Loucy (cell line): ENCODE results near the gene MAST4.

ENCODE experiments used
- H2AFZ ChIP-seq: fragments of 200-600 bp; sonication (generic); 2 replicates; pipeline ENCODE4 v1.6.0; 2016; ENCODE audit warnings: antibody characterized with exemption, mild to moderate bottlenecking, low read length, moderate library complexity
- H3F3A ChIP-seq: fragments of 200-600 bp; 2 replicates; pipeline ENCODE4 v1.6.0; 2016; ENCODE audit warnings: antibody characterized with exemption, low read depth, mild to moderate bottlenecking
- H3K27me3 ChIP-seq: fragments of 200-600 bp; sonication (generic); 2 replicates; pipeline ENCODE4 v1.6.1; 2014; ENCODE audit warnings: low read length, mild to moderate bottlenecking; ENCODE audit not compliant: insufficient read depth, poor library complexity, severe bottlenecking
- H3K36me3 ChIP-seq: fragments of 200-600 bp; sonication (generic); 2 replicates; pipeline ENCODE4 v1.6.1; 2016; ENCODE audit warnings: low read length; ENCODE audit not compliant: insufficient read depth
- H3K4me1 ChIP-seq: fragments of 200-600 bp; sonication (generic); 2 replicates; pipeline ENCODE4 v1.5.1; 2014; ENCODE audit warnings: low read length, mild to moderate bottlenecking; ENCODE audit not compliant: insufficient read depth, poor library complexity, severe bottlenecking
- H3K4me2 ChIP-seq: fragments of 200-600 bp; sonication (generic); 2 replicates; pipeline ENCODE4 v1.6.0; 2014; ENCODE audit warnings: antibody characterized with exemption, low read length, low read depth, mild to moderate bottlenecking; ENCODE audit not compliant: poor library complexity, severe bottlenecking
- H3K4me3 ChIP-seq: fragments of 200-600 bp; sonication (generic); 2 replicates; pipeline ENCODE4 v1.5.1; 2014; ENCODE audit warnings: low read length, mild to moderate bottlenecking, mixed read lengths; ENCODE audit not compliant: poor library complexity, severe bottlenecking
- H3K79me2 ChIP-seq: fragments of 200-600 bp; sonication (generic); 2 replicates; pipeline ENCODE4 v1.6.1; 2014; ENCODE audit warnings: low read length; ENCODE audit not compliant: insufficient read depth
- H3K9ac ChIP-seq: fragments of 200-600 bp; sonication (generic); 2 replicates; pipeline ENCODE4 v1.6.0; 2014; ENCODE audit warnings: mild to moderate bottlenecking, low read depth, low read length, moderate library complexity; ENCODE audit not compliant: poor library complexity, severe bottlenecking
- H3K9me2 ChIP-seq: fragments of 200-600 bp; sonication (generic); replicated peaks from 2 replicates; pipeline ENCODE4 v1.6.1; 2016; ENCODE audit warnings: low read depth, low read length, mixed read lengths
- H3K9me3 ChIP-seq: fragments of 200-600 bp; sonication (generic); 2 replicates; pipeline ENCODE4 v1.6.1; 2014; ENCODE audit warnings: mild to moderate bottlenecking, antibody characterized with exemption, low read length, low read depth; ENCODE audit not compliant: insufficient read depth
- H4K20me1 ChIP-seq: fragments of 200-600 bp; sonication (generic); 2 replicates; pipeline ENCODE4 v1.6.0; 2014; ENCODE audit warnings: antibody characterized with exemption, low read length, mild to moderate bottlenecking; ENCODE audit not compliant: insufficient read depth, poor library complexity, severe bottlenecking
- CTCF ChIP-seq: fragments of 200-600 bp; sonication (generic); conservative IDR thresholded peaks from 2 replicates; pipeline ENCODE4 v1.5.1; 2014; ENCODE audit warnings: mild to moderate bottlenecking, antibody characterized with exemption, low read length
- EZH2phosphoT487 ChIP-seq: fragments of 200-600 bp; IDR thresholded peaks from 2 replicates; pipeline ENCODE4 v1.6.1; 2018; ENCODE audit warnings: antibody characterized with exemption, mild to moderate bottlenecking, moderate library complexity, borderline replicate concordance

Gene MAST4

GRCh38 chr5:67133217-67133616 lies 537.0 kb downstream of the MAST4 start:
- H3K9me3 ChIP-seq, result no peaks in the 10 kb centered on the region
- no peaks in the 10 kb centered on the region for H3K79me2 ChIP-seq
- H4K20me1 ChIP-seq, result no peaks in the 10 kb centered on the region
- TF ChIP-seq CTCF, result no peak
- TF ChIP-seq EZH2phosphoT487, result no peak
- no peaks in the 10 kb centered on the region for H3F3A ChIP-seq
- H3K36me3 ChIP-seq, result peaks cover 63% of the 10 kb centered on the region
- no peaks in the 10 kb centered on the region for H3K9me2 ChIP-seq
- H3K27me3 ChIP-seq, result no peaks in the 10 kb centered on the region
- no peak overlapping the region for H3K9ac ChIP-seq
- no peak overlapping the region for H3K4me3 ChIP-seq
- no peaks in the 10 kb centered on the region for H3K4me1 ChIP-seq
- H3K4me2 ChIP-seq, result no peak overlapping the region
- H2AFZ ChIP-seq, result no peak overlapping the region

- TF ChIP-seq EZH2phosphoT487 (no peak), CTCF (no peak)
- Histone ChIP-seq H3K36me3 (peaks cover 65% of the 10 kb centered on the region), H3K9me3 (no peaks in the 10 kb centered on the region), H3K9ac (no peak overlapping the region), H4K20me1 (no peaks in the 10 kb centered on the region), H3K27me3 (no peaks in the 10 kb centered on the region), H3K4me2 (no peak overlapping the region), H3K9me2 (no peaks in the 10 kb centered on the region), H2AFZ (no peak overlapping the region), H3K4me3 (no peak overlapping the region), H3K4me1 (no peaks in the 10 kb centered on the region), H3F3A (no peaks in the 10 kb centered on the region), H3K79me2 (no peaks in the 10 kb centered on the region)
Observed at GRCh38 chr5:67133776-67134175, 537.6 kb downstream of the MAST4 start.

GRCh38 chr5:67135381-67135984 lies 539.3 kb downstream of the MAST4 start:
- Histone ChIP-seq H3F3A (no peaks in the 10 kb centered on the region), H3K9ac (no peak overlapping the region), H2AFZ (no peak overlapping the region), H3K79me2 (no peaks in the 10 kb centered on the region), H3K27me3 (no peaks in the 10 kb centered on the region), H3K4me3 (no peak overlapping the region), H3K36me3 (peaks cover 67% of the 10 kb centered on the region), H4K20me1 (no peaks in the 10 kb centered on the region), H3K9me2 (no peaks in the 10 kb centered on the region), H3K4me1 (no peaks in the 10 kb centered on the region), H3K9me3 (no peaks in the 10 kb centered on the region), H3K4me2 (no peak overlapping the region)
- TF ChIP-seq CTCF, result no peak
- TF ChIP-seq EZH2phosphoT487, result no peak
